B cell (primary cell): ENCODE results near the gene ZNF471. TPM values are rescaled to one million over a fixed set of nuclear protein-coding genes. Genes with fewer than 3 reads are reported as not detected.

Experiments used
- ATAC-seq: fragments of 200-7000 bp; cut with Tn5 transposase; one replicate; pipeline ENCODE4 v1.10.0; 2021; ENCODE audit warnings: low read depth, mild to moderate bottlenecking, moderate number of reproducible peaks, moderate library complexity
- CTCF ChIA-PET: fragments of 350-600 bp; sonication (Branson Sonifier 250); formaldehyde crosslinking; loops from one replicate; lab custom pipeline; 2021; ENCODE audit warnings: antibody characterized with exemption, inconsistent platforms; lab: Charles Lee
- POLR2A ChIA-PET: fragments of 350-600 bp; sonication (Branson Sonifier 250); formaldehyde crosslinking; loops from one replicate; lab custom pipeline; 2021; ENCODE audit warnings: antibody characterized with exemption; lab: Charles Lee
- DNase-seq: peaks from one replicate; pipeline ENCODE4 v3.0.0; 2013
- H2AFZ ChIP-seq: 2 replicates; pipeline ENCODE4 v1.6.1; 2012; ENCODE audit warnings: mild to moderate bottlenecking, low read depth, low read length; ENCODE audit not compliant: insufficient read depth, poor library complexity, severe bottlenecking
- H3K27ac ChIP-seq, 2 donors: 1 replicate in 1 of 2; 2 replicates in 1 of 2; pipeline ENCODE4 v1.5.1; 2012 to 2013; ENCODE audit warnings: low read length in 2 of 2, mild to moderate bottlenecking in 2 of 2, moderate library complexity in 1 of 2
- H3K27me3 ChIP-seq, 4 experiments: fragments of 200-600 bp in 1 of 4; sonication (generic) in 1 of 4; replicated peaks in 1 of 4; 1 replicate in 2 of 4; 2 replicates in 2 of 4; pipeline versions ENCODE4 v1.6.1 to v1.7.0; 2013 to 2016; ENCODE audit warnings: low read length in 3 of 4, mild to moderate bottlenecking in 2 of 4, mixed read lengths in 1 of 4, moderate library complexity in 1 of 4; ENCODE audit not compliant: insufficient read depth in 4 of 4, control insufficient read depth in 3 of 4; ENCODE audit errors: control extremely low read depth in 1 of 4
- H3K36me3 ChIP-seq, 2 experiments: replicated peaks in 1 of 2; 1 replicate in 1 of 2; 2 replicates in 1 of 2; pipeline versions ENCODE4 v1.6.1 to v1.7.1; 2013; ENCODE audit warnings: low read length in 1 of 2; ENCODE audit not compliant: insufficient read depth in 2 of 2, control insufficient read depth in 1 of 2; ENCODE audit errors: control extremely low read depth in 1 of 2, extremely low read depth in 1 of 2
- H3K4me1 ChIP-seq, 2 donors: fragments of 200-600 bp in 1 of 2; sonication (generic) in 1 of 2; 1 replicate in 1 of 2; 2 replicates in 1 of 2; pipeline versions ENCODE4 v1.5.1 to v1.6.1; 2013 to 2017; ENCODE audit warnings: low read length in 2 of 2; ENCODE audit not compliant: control insufficient read depth in 2 of 2, insufficient read depth in 2 of 2
- H3K4me2 ChIP-seq: replicated peaks from 2 replicates; pipeline ENCODE3; 2012; ENCODE audit warnings: mild to moderate bottlenecking, low read depth, low read length; ENCODE audit not compliant: poor library complexity, severe bottlenecking
- H3K4me3 ChIP-seq, 5 experiments: fragments of 200-600 bp in 1 of 5; sonication (generic) in 1 of 5; 1 replicate in 3 of 5; 2 replicates in 2 of 5; pipeline versions ENCODE4 v1.5.1 to v1.7.0; 2011 to 2016; ENCODE audit warnings: low read length in 4 of 5, mild to moderate bottlenecking in 4 of 5, low read depth in 2 of 5, control low read depth in 1 of 5, moderate library complexity in 1 of 5; ENCODE audit not compliant: insufficient read depth in 1 of 5; ENCODE audit errors: control extremely low read depth in 1 of 5, extremely low read depth in 1 of 5
- H3K79me2 ChIP-seq: fragments of 200-600 bp; sonication (generic); one replicate; pipeline ENCODE4 v1.6.0; 2016; ENCODE audit warnings: low read length; ENCODE audit not compliant: control insufficient read depth, insufficient read depth
- H3K9ac ChIP-seq: fragments of 200-600 bp; sonication (generic); 2 replicates; pipeline ENCODE4 v1.6.1; 2017; ENCODE audit warnings: mild to moderate bottlenecking, low read length, moderate library complexity
- H3K9me3 ChIP-seq, 3 donors: one replicate each; pipeline versions ENCODE4 v1.6.1 to v1.7.1; 2013; ENCODE audit warnings: low read length in 2 of 3; ENCODE audit not compliant: control insufficient read depth in 2 of 3, insufficient read depth in 1 of 3; ENCODE audit errors: control extremely low read depth in 1 of 3
- H4K20me1 ChIP-seq: 2 replicates; pipeline ENCODE4 v1.6.0; 2012; ENCODE audit warnings: mild to moderate bottlenecking, low read length; ENCODE audit not compliant: insufficient read depth, control insufficient read depth, poor library complexity, severe bottlenecking
- H3K27ac Mint-ChIP-seq: one replicate; pipeline ENCODE4 v1.8.0; 2021; ENCODE audit warnings: mixed read lengths
- H3K27me3 Mint-ChIP-seq: one replicate; pipeline ENCODE4 v1.8.0; 2021; ENCODE audit warnings: mixed read lengths
- H3K4me1 Mint-ChIP-seq: one replicate; pipeline ENCODE4 v1.8.0; 2021; ENCODE audit warnings: mixed read lengths
- H3K4me3 Mint-ChIP-seq: one replicate; pipeline ENCODE4 v1.8.0; 2021; ENCODE audit warnings: mixed read lengths
- H3K9me3 Mint-ChIP-seq: one replicate; pipeline ENCODE4 v1.8.0; 2022; ENCODE audit warnings: mixed read lengths; ENCODE audit not compliant: insufficient read depth
- EZH2 ChIP-seq: IDR thresholded peaks from 2 replicates; pipeline ENCODE4 v1.6.1; 2012; ENCODE audit warnings: borderline replicate concordance, low read depth, mild to moderate bottlenecking, moderate library complexity, low read length; ENCODE audit not compliant: insufficient read depth, poor library complexity, severe bottlenecking
- WGBS: methylation state at CpG from one replicate; pipeline ENCODE4 v1.1.5; 2013; ENCODE audit warnings: missing lambda C conversion rate; ENCODE audit not compliant: insufficient coverage; 5-methylcytosine and 5-hydroxymethylcytosine counted together
- intact Hi-C: fragments of 100-400 bp; cut with micrococcal nuclease; formaldehyde crosslinking; loops from one replicate; pipeline ENCODE4 v1.10.0; 2022
- polyA plus RNA-seq: library from polyadenylated mRNA; depleted of rRNA; stranded (reverse); fragments of >200 nt; gene quantifications from 2 replicates; pipeline ENCODE4 v1.2.3, GENCODE V29; 2012
- total RNA-seq, 2 donors: library from RNA; stranded (reverse); fragments of 120-200 nt in 1 of 2; gene quantifications; 1 replicate in 1 of 2; 2 replicates in 1 of 2; pipeline versions ENCODE4 v1.2.3 to v1.2.4, GENCODE V29; 2013 to 2022
- TF ChIP-seq, protein P1 (sequence below): fragments of 200-600 bp; IDR thresholded peaks from one replicate; pipeline ENCODE4 v1.8.0; 2022; ENCODE audit warnings: antibody characterized with exemption, mild to moderate bottlenecking

Gene ZNF471
- total and polyA plus RNA-seq, 2 donors (not counting 1 experiment from before 2014, with no cell fraction given): 0.91 to 5.9 TPM

DNA sequence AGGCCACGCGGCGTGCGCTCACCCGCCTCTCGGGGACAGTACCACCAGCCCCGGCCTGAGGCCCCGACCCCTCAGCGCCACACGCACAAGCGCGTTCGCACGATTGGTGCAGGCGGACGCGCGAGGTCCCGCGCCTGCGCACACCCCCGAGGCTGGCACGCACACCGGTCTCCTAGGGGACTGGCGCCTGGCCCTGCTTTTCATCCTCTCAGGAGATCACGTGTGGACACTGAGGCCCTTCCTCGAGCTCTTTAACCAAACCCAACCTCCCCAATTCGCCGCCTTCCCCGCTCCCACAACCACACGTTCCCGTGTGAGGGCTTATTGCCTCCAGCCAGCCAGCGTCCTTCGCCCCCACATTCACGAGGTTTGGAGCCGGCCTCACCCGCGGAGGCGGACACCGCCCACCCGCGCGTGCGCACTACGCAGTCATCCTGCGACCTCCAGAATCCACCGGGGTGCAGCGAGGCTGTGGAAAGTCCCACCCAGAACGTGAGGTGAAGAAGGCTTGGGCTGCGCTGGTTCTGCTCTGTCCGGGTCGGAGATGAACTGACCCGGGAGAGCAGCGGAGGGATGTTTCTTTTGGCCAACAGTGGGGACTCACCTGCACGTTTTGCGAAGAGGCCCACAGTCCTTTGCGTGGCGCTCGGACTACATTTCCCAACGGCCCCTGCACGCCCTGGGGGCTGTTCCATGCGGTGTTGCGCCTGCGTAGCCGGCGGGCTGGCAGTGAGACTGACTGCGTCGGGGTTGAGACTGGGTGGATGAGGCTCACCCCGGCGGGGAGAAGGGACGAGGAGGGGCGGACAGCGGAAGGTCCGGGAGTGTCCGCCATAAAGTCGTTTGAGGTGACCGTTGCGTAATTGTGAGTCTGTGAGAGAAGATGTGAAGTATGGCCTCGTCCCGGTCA lies 30.0 kb upstream of the ZNF471 start:
- H3K4me2 ChIP-seq: peak overlapping the region; percentile 76
- peak; percentile 80 for ATAC-seq
- CTCF ChIA-PET: no interaction called here
- H2AFZ ChIP-seq: peak overlapping the region; percentile 74
- 7% methylated on average over 80 of the region's 80 CpGs for WGBS
- H4K20me1 ChIP-seq: no peaks in the 10 kb centered on the region
- H3K9ac ChIP-seq: peak overlapping the region; percentile 81
- intact Hi-C loops: loop anchor here (1.0 to 2.0 kb wide), 3 partner anchors 30 to 85 kb away; partner anchors contain the start of genes ZNF471, ZNF582 and ZNF583
- Mint-ChIP-seq H3K4me3 (peak overlapping the region; percentile 99), H3K27ac (peak overlapping the region; percentile 94), H3K27me3 (peaks cover 19% of the 10 kb centered on the region), H3K9me3 (peaks cover 24% of the 10 kb centered on the region), H3K4me1 (peaks cover 18% of the 10 kb centered on the region)
- peaks cover 11 to 20% of the 10 kb centered on the region in 2 donors for H3K4me1 ChIP-seq
- TF ChIP-seq EZH2: no peak
- TF ChIP-seq, protein P1, sequence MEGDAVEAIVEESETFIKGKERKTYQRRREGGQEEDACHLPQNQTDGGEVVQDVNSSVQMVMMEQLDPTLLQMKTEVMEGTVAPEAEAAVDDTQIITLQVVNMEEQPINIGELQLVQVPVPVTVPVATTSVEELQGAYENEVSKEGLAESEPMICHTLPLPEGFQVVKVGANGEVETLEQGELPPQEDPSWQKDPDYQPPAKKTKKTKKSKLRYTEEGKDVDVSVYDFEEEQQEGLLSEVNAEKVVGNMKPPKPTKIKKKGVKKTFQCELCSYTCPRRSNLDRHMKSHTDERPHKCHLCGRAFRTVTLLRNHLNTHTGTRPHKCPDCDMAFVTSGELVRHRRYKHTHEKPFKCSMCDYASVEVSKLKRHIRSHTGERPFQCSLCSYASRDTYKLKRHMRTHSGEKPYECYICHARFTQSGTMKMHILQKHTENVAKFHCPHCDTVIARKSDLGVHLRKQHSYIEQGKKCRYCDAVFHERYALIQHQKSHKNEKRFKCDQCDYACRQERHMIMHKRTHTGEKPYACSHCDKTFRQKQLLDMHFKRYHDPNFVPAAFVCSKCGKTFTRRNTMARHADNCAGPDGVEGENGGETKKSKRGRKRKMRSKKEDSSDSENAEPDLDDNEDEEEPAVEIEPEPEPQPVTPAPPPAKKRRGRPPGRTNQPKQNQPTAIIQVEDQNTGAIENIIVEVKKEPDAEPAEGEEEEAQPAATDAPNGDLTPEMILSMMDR: no peak
- POLR2A ChIA-PET: no interaction called here
- H3K79me2 ChIP-seq: peaks cover 68% of the 10 kb centered on the region
- peak overlapping the region; percentile 69 to 76 (median 70) for H3K4me3 ChIP-seq
- no peaks in the 10 kb centered on the region for H3K36me3 ChIP-seq
- H3K27ac ChIP-seq: peak overlapping the region; percentile 87 to 94
- peaks cover 9 to 69% (median 17%) of the 10 kb centered on the region in 3 donors for H3K9me3 ChIP-seq
- no peaks in the 10 kb centered on the region for H3K27me3 ChIP-seq
- peak; percentile 93 for DNase-seq

GRCh38 chr19:56491399-56491798 lies 16.3 kb upstream of the ZNF471 start:
- no peak overlapping the region for H3K4me3 ChIP-seq
- Mint-ChIP-seq H3K27me3 (no peaks in the 10 kb centered on the region), H3K4me3 (no peak overlapping the region), H3K9me3 (peaks cover 23% of the 10 kb centered on the region), H3K4me1 (no peaks in the 10 kb centered on the region), H3K27ac (no peak overlapping the region)
- peaks cover 9 to 34% (median 32%) of the 10 kb centered on the region in 3 donors for H3K9me3 ChIP-seq
- H2AFZ ChIP-seq: no peak overlapping the region
- no peaks in the 10 kb centered on the region for H3K27me3 ChIP-seq
- no peak overlapping the region for H3K9ac ChIP-seq
- peaks cover 27% of the 10 kb centered on the region for H3K79me2 ChIP-seq
- H3K4me2 ChIP-seq: no peak overlapping the region
- intact Hi-C loops: no loop called here
- no peaks in the 10 kb centered on the region for H4K20me1 ChIP-seq
- H3K4me1 ChIP-seq: no peaks in the 10 kb centered on the region
- 100% methylated on average over 1 of the region's 3 CpGs for WGBS
- peaks cover 0 to 5% of the 10 kb centered on the region in 2 experiments for H3K36me3 ChIP-seq
- no peak overlapping the region for H3K27ac ChIP-seq
- ChIA-PET POLR2A (no interaction called here), CTCF (no interaction called here)
- no peak for ATAC-seq
- DNase-seq: no peak
- TF ChIP-seq, protein P1: no peak
- no peak for TF ChIP-seq EZH2
